CD4-positive, alpha-beta T cell treated with Interleukin-15 for 1 hour (primary cell): ENCODE results near the gene IFNAR2.
A peak's percentile ranks its signal among the peaks of the same experiment; 100 is the strongest.
"Not testable (repeated sequence)": the region's sequence is repeated elsewhere in the genome, so short reads cannot be mapped to it uniquely, and the experiment has no call there.

Source experiments
- DNase-seq: peaks from one replicate; pipeline ENCODE4 v3.0.0-alpha.2; 2020

Gene IFNAR2

DNA sequence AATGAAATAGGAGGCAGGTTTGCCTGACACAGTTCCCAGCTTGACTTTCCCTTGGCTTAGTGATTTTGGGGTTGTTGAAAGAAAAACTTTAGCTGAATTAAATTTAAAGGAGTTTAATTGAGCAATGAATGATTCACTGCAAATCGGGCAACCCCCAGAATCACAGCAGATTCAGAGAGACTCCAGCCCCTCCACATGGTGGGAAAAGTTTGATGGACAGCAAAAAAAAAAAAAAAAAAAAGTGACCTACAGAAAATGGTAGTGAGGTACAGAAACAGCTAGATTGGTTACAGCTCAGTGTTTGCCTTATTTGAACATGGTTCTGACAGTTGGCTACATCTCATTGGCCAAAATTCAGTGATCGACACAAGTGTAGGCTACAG, 12.6 kb upstream of the IFNAR2 start:
- DNase-seq: no peak

DNA sequence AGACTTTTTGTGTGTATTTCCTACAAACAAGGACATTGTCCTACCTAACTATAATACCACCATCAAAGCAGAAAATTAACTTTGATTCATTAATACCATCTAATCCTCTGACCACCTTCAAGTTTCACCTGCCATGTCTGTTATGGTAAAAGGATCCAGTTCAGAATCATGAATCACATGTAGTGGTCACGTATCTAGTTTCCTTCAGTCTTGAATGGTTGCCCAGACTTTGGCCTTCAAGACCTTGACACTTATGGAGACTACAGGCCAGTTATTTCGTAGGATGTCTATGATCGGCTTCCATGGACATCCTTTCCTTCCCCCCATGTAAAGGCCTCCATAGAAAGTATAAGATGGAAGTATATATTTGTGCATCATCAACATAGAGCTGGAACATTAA, 10.4 kb upstream of the IFNAR2 start:
- DNase-seq: no peak

- no peak for DNase-seq
Measured at GRCh38 chr21:33219954-33220353, 9.8 kb upstream of the IFNAR2 start.

DNA sequence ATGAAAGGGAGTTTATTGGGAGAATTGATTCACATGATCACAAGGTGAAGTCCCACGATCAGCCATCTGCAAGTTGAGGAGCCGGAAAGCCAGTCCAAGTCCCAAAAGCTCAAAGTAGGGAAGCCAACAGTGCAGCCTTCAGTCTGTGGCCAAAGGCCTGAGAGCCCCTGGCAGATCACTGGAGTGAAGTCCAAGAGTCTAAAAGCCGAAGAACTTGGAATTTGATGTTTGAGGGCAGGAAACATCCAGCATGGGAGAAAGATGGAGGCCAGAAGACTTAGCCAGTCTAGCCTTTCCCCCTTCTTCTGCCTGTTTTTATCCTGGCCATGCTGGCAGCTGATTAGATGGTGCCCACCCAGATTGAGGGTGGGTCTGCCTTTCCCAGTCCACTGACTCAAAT, 4.4 kb upstream of the IFNAR2 start:
- not testable (repeated sequence) for DNase-seq

DNA sequence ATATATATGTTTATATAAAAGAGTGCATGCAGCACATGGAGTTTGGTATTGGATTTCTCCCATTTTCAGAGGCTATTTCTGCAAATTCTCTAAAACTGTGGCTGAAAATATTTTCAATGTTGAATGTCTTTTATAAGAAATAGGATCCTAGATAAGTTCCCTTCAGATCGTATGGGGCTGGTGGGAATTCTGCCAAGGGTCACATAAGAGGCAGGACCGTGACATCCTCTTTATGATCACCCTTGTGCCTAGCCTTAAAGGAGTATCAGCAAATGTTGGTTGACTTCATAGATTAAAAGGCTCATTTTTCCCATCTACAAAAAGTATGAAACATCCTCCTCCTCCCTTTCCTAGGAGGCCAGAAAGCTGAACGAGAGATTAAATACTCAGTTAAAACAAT, 1.3 kb upstream of the IFNAR2 start:
- DNase-seq: no peak

- DNase-seq: no peak
Measured at GRCh38 chr21:33229099-33229783, 497 bp upstream of the IFNAR2 start.

DNA sequence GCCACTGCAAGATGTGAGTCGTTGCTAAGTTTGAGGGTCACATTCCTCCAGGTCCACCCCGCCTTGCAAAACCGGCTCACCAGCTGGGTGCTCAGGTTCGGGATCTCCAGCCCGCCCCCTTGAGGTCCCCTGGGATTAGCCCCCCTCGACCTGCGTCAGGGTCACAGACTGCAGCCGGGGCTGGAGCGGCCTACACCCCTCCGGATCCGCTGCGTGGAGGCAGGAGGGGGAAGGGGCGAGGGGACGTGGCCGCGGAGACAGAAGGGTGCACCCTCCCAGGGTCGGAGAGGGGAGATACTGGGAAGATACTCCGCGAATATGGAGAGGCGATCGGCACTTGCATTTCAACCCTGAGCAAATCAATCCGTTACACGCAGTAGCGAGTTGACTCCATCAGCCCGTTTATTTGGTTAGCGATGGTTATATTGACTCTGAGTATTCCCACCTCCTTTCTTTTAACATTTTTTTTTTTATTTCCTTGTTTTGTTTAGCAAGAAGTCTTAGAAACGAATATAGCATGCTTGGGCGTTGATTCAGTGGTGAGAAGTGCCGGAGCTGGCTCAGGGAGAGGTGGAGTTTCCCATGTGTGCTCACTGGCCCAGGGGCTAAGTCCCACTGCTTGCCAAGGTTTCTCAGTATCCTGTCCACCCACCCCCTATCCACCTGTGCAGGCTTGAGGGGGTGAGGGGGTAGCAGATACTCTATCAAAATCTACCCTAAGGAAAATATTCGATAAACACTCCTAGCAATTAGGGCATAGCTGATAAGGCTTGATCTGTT, 997 bp downstream of the IFNAR2 start:
- DNase-seq: peak; percentile 57

DNA sequence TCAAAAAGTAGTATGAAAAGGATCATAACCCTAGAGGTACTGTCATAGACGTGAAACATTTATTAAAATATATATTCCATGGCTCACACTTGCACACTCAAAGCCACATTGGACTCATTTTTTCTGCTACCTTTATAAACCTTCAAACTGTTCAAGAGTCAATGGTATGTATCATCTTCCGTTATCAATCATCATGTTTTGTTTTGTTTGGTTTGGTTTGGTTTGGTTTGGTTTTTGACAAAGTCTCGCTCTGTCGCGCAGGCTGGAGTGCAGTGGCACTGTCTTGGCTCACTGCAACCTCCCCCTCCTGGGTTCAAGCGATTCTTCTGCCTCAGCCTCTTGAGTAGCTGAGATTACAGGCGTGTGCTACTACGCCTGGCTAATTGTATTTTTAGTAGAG, 1.8 kb downstream of the IFNAR2 start:
- no peak for DNase-seq

GRCh38 chr21:33232291-33233034, 2.7 kb downstream of the IFNAR2 start:
- no peak for DNase-seq

DNA sequence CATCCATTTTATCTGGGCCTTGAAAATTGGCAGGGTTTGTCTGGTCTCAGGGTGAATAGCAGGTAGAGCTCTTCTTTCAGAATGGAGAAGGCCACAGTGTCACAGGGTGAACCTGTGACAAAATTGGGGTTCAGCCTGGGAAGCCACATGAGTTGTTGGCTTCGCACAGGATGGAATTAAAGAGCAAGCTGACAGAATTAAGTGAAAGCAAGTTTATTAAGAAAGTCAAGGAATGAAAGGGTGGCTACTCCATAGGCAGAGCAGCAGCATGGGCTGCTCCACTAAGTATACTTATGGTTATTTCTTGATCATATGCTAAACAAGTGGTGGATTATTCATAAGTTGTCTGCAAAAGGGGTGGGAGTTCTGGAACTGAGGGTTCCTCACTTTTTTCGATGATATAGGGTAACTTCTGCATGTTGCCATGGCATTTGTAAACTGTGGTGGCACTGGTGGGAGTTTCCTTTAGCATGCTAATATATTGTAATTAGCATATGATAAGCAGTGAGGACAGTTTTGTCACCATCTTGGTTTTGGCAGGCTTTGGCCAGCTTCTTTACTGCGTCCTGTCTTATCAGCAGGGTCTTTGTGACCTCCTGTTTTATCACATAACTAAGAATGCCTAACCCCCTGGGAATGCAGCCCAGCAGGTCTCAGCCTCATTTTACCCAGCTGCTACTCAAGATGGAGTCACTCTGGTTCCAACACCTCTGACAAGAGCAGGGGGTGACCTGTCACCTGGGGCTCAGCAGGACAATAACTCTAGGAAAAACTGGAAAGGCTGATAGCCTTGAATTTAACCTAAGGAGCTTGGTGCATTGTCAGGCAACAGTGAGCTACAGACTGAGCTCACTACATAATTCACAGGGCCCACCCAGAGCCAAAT, 5.1 kb downstream of the IFNAR2 start:
- DNase-seq: no peak

DNA sequence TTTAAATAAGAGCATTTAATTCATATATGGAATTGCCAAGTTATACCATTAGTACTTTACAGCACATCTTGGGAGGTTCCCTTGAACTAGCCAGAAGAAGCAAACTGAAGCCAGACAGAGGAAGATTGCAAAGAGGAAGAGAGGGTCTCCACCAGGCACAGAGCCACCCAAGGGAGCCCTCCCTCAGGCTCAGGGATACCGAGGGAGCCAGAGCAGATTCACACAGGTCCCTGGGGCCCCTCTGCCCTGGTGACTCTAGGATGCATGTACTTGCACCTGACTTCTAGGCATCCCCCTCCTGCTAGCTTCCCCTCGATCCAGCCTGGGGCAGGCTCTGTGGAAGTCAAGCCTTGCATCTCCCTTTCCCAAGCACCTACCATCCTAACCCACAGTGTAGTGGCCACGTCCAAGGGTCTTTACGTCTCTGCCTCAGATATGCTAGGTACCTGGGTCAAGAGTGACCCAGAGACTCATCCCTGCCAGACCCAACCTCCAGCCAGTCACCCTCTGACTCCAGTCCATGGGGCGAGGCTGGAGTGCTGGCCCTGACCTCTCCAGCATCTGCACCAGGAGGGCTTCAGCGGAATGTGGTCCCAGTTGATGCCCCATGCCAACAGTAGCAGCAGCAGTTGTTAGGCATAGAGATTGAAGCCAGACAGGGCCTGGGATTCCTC, 6.4 kb downstream of the IFNAR2 start:
- DNase-seq: no peak

GRCh38 chr21:33236766-33237165, 7.0 kb downstream of the IFNAR2 start:
- DNase-seq: no peak

DNA sequence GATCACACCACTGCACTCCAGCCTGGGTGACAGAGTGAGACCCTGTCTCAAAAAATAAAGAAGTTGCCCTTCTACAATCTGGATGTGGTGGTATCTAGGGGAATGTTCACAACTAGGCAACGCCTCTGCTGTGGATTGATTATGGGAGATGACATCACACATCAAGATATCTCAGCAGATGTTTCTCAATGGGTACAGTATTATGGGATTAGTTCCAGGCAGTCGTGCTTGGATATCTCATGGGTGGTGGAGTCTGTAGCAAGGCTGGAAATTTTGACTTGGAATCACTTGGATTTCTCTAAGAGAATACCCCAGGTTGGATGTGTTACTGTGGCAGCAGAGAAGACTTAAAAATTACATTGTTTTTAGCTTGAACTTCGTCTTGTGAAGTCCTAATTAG, 7.7 kb downstream of the IFNAR2 start:
- DNase-seq: no peak

DNA sequence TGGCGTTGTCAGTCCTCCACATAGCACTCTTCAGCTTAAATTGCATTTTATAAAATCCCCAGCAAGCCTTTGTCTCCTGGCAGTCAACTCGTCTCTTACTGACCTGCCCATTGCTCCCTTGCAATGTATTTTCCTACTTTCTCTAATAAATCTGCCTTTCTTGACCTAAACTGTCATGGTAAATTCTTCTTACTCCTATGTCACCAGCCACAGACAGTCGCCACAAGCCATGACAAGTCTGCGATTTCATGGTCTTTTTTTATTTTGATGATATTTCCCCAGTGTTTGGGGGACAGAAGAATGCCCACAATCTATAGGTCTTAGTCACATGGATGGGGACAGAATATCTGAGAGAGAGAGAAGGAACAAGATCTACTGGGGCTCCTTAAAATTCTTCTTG, 8.4 kb downstream of the IFNAR2 start:
- DNase-seq: no peak

- DNase-seq: no peak
Measured at GRCh38 chr21:33238565-33239255, 9.0 kb downstream of the IFNAR2 start.

GRCh38 chr21:33239559-33240127, 9.9 kb downstream of the IFNAR2 start:
- DNase-seq: not testable (repeated sequence)

GRCh38 chr21:33240404-33240803, 10.7 kb downstream of the IFNAR2 start:
- no peak for DNase-seq

- DNase-seq: no peak
Measured at GRCh38 chr21:33241846-33242245, 12.1 kb downstream of the IFNAR2 start.

- DNase-seq: not testable (repeated sequence)
Measured at GRCh38 chr21:33242846-33243245, 13.1 kb downstream of the IFNAR2 start.

DNA sequence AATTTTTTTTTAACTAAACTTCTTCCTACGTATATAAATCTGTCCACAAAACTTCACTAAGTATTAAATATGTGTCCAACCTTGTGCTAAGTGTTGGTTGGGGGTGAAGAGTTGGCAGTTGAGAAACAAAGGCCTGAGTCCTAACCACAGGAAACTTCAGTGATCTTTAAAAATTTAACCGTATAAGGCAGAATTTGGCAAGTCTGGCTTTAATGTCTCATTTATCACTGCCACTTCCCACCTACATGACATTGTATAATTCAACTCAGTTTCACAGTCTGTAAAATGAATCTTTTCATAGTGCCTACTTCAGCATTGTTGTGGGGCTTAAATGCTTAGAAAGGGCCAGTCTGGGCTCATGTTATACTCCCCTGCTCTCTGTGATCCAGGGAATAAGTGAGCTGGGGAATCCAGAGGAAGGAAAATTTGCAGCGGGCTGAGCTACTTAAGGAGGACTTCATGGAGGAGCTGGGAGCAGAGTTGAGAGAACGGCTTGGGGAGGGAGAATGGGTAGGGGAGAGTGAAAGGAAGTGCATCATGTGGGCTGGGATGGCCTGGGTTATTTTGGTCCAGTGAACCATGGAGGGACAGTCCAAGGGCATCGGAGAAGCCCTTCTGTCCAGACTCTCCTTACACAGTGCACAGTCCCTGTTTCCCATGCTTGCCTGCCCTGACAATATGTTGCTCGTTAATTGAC, 14.5 kb downstream of the IFNAR2 start:
- no peak for DNase-seq

- no peak for DNase-seq
Measured at GRCh38 chr21:33244779-33245105, 15.0 kb downstream of the IFNAR2 start.
